Hematopoietic multipotent progenitor cell treated with erythropoietin and hydrocortisone succinate and interleukin-3 and kit ligand, for 15 days (in vitro differentiated cells): Measurements from ENCODE around the gene KREMEN1.
"Not testable (repeated sequence)": the region's sequence is repeated elsewhere in the genome, so short reads cannot be mapped to it uniquely, and the experiment has no call there.

Experiments used
- DNase-seq: peaks from one replicate; pipeline ENCODE4 v3.0.0-alpha.2; 2015; ENCODE audit warnings: low spot score

KREMEN1 gene, protein sequence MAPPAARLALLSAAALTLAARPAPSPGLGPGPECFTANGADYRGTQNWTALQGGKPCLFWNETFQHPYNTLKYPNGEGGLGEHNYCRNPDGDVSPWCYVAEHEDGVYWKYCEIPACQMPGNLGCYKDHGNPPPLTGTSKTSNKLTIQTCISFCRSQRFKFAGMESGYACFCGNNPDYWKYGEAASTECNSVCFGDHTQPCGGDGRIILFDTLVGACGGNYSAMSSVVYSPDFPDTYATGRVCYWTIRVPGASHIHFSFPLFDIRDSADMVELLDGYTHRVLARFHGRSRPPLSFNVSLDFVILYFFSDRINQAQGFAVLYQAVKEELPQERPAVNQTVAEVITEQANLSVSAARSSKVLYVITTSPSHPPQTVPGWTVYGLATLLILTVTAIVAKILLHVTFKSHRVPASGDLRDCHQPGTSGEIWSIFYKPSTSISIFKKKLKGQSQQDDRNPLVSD

DNA sequence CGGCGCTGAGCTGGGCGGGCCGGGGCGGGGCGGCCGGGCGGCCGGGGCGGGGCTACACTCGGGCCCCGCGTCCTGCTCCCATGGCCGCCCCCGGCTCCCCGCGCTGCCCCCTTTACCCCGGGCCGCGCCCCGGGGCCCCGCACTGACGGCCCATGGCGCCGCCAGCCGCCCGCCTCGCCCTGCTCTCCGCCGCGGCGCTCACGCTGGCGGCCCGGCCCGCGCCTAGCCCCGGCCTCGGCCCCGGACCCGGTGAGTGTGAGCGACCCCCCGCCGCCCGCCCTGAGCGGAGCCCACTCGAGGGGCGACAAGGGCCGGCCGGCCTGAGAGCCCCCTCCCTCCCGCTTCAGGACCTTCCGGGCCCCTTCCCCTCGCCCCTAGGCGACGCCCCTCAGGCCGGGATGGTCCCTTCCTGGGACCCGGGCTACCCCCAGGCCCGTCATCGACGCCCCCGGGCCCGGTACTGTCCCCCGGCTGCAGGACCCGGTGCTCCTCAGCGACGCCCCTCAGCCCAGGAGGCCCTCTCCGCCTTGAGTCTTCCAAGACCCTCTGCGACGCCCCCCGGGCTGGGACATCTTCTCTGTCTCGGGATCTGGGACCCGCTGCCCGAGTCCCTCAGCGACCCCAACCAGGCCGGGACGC, at the start of gene KREMEN1:
KREMEN1 (plus strand) TSS at position 57 of the 639 bp plus-strand sequence; CDS start at position 153, 96 bp downstream.
- DNase-seq: no peak

DNA sequence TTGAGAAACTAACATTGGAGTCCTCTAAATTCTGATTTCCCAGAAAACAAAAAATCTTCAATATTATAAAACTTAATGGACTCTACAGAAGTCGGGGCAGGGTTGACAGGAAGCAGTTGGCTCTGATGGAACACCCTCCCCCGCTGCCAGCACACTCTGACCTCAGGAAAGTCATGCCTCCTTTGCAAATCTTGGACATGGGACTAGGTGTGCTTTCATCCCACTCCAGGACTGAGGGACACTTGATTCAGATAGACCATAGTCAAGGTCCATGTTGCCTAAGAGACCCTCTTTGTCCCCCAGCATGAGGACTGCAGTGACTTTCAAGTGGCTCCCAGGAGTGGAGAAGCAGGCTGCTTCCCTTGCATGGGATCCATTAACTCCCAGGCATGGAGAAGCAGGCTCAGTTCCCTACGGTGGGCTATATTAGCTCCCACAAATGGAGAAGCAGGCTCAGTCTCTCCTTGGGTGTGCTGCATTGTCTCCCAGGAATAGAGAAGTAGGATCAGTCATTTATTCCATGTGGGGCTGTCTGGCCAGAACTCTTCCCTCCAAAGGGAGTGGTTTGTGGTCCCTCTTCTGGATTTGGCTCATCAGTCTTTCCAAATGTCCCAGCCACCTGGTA, 49.6 kb upstream of the KREMEN1 start:
- no peak for DNase-seq

DNA sequence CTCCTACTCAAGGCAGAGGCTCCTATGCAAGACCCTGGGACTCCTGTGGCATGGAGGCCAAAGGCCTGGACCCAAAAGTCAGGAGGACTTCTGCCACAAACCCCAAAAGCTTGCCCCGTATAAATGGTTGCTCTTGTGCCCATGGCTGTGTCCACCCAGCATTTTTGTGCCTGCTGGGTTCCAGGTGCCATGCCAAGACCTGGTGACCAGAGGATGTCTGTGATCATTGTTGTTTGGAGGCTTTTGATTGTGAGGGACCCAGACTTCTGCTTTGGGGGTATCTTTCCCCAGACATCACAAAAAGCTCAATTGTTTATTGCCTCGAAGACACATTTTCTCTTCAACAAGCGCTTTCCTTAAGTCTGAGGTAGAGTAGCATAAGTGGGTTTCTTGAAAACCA, 46.3 kb upstream of the KREMEN1 start:
- DNase-seq: no peak

DNA sequence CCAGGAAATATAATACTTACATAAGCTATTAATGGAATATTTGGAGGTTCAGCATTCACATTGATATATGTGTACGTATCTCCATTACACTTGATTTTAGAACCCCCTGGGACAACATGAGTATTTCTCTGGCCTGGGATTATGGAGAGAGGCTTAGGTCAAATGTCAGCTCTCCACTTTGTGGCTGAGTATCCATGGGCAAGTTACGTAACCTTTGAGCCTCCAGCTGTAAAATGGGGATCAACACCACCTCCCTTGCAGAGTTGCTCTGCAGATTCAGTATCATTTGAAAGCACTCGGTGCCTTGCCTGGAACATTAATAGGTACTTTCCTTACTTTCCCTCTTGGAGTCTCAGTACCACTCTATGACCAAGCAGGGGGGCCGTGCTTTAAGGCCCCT, 44.4 kb upstream of the KREMEN1 start:
- DNase-seq: no peak

DNA sequence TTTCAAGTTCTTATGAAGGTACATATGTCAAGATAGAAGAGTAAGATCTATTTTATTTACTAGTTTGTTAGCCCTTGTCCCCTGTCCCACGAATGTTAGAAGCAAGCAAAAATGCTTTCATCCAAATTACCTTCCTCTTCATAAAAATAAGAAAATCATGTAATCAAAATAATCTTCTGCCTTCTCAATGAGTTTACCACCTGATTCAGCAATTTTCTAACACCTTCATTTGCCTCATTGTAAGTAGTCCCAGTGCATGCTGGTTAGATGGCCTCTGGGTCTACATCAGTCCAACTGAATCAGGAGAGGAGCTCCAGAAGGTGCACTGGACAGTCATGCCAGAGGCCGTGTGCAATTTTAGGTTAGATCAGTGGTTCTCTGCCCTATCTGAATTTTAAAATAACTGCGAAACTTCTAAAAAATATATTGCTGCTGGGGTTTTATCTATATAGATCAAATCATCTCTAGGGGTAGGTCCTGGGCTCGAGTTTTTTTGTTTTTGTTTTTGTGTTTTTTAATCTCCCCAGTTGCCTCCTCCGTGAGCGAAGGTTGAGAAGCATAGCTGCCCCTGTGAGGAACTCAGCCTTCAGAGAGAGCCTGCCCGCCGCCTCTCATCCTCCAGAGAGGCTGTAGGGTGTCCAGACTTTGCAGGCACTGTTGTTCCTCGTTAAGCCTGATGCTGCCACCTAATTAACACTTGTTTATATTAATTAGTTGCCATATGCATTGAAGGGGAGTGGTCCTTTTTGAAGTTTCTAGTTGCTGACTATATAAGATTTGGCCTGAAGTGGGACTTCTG, 43.4 kb upstream of the KREMEN1 start:
- DNase-seq: no peak

DNA sequence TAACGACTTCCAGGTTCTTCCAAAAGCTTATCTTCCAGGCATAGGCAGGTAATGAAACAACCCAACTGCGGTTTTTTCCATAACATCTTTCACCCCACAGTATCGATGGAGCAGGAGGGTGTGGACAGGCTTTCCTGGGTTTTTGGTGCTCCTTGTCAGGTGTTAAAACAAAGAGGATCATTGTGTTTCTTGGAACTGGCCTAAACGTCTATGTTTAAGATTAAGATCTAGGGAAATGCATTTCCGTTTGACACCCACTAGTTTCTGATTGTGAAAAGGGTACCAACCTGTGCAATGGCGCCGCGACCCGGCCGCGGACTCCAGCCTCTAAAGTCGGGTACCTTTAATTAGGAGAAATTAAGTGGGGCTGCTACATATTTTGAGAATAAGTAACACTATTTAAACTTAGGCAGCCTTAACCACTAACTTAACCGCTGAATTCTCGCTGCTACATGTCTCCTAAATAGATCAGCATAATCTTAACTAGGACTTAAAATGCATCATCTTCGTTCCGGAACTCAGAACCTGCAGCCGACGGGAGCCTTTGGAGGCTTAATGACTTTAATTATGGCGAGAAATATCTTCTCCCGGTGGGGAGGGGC, 42.7 kb upstream of the KREMEN1 start:
- no peak for DNase-seq

DNA sequence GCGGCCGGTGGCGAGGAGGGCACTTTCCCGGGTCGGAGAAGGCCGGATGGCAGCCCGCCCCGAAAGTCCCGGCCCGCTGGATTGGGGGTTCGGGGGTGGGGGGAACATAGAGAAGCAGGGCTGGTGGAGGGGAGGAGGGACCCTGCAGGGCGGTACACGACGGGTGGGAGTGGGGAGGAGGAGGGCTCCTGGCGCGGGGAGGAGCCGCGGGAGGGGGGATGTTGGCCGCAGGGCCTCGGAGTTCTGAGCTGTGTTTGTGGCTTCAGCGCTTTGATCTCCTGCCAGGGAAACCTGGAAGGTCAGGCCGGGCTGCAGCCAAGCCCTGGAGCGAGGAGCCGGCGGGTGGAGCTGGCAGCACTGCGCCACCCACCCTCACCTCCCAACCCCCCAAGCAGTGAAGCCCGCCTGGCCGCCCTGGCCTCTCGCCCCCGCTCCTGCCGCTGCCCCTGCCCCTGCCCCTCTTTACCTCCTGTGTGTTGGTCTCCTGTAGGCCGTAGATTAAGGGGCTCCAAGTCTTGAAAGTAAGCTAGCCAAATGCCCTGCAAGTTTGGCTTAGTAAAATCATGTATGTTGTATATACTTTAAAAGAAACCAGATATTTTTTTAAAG, 42.1 kb upstream of the KREMEN1 start:
- DNase-seq: no peak

DNA sequence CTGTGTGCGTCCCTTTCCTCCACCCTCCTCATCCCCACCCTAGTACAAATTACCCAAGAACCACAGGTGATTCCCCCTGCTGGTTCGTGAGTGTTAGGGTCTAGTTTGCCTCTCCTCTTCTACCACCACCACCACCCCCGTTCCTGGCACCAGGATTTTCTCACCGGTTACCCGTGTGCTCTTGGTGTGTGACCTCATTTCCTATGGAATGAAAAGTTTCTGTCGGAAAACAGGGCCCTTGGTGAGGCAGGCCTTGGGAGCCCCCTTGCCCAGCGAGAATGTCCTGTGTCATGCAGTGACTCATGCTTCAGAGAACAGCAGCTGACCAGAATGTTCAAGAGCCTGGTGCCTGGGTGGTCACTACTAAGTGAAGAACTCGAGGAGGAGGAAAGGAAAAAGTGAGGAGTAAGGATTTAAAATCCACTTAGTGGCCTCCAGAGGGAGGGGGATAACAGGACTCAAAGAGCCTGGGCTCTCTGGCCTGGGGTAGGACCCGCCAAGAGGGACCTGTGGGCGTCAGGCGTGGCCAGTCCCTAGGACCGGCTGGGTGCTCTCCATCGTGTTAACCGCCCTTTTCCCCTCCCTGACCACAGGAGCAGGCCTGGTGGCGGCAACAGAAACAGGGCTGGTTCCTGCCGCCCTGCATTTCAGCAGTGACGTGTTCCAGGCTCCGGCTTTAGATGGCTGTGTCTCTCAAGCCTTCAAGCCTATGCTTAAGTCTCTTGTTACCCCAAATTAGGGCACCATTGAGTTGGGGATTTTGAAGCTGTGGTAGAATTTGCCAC, 41.4 kb upstream of the KREMEN1 start:
- no peak for DNase-seq

DNA sequence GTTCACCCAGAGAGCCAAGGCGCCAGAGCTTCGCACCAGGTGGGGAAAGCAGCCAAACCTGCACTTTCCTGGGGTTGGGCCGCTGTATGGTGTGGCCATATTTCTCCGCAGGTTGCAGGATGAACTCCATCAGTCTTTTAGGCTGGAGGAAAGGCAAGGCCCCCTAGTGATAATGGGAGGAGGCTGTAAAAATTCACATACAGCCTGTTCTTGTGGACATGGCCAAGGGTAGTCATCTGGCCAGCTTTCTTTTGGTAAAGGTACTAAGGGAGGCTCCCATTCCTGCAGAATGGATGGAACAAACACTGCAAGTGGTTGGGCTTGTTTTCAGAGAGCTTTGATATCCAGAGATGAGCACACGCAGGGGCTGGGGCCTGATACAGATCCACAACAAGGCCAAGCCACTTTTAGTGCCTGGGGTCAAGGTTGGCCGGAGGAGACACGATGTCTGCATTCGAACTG, 40.8 kb upstream of the KREMEN1 start:
- no peak for DNase-seq

DNA sequence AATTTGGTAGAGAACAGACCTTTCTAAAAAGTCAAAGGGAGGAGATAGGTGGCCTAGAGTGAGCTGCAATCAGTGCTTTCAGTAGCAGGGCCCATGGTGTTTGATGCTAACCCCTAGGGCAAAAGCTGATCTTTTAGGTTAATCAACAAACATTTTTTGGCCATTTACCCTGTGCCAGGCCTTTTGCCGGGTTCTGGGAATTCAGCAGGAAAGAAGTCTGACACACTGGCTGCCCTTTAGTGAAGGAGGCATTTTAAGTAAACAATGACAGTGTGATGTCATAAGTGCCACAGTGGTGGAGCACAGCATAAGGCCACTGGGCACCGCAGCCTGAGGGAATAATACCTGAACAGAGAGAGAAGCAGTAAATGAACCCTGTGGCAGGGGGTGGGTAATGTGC, 40.3 kb upstream of the KREMEN1 start:
- DNase-seq: no peak

DNA sequence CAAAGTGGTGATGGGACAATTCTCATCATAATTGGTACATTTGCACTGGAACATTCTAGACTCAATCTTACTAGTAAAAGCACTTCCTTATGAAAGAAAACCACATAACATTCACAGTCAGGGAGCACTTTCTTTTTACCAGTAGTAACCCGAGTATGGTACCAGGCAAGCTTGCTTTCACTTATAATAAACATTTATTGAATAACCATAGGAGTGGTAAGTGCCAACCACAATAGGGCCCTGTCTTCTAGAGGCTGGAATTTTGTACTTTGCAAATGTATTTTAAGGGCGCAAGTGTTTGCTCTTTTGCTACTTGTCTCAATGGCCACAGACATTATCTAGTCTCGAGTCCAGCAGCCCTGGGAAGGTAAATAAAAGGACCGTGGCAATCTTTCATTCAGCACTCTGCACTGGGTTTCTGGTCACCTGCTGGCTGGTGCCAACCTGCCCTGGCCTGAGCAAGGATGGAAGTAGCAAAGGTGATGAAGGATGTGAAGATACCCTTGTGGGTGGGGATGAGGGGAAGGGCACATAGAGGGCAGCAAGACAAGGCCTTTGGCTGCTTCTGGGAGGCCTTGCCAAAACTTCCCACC, 35.4 kb upstream of the KREMEN1 start:
- DNase-seq: no peak

DNA sequence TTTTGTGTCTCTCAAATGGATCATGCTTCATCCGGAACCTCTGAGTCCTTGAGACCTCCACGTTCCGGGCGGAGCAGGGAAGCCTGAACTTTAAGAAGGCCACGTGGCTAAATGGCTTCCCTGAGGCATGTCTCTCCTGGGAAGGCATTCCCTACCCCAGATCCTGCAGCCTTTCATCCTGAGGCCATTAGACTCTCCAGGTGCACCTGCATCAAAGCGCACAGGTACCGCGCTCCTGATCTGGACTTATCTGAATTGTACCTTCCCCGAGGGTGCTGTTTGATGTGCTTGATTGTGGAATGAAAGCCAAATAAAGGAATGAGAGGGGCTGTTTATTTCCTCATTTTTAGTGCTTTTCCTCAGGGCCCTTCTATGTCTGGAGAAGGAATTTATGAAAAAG, 33.7 kb upstream of the KREMEN1 start:
- DNase-seq: no peak

DNA sequence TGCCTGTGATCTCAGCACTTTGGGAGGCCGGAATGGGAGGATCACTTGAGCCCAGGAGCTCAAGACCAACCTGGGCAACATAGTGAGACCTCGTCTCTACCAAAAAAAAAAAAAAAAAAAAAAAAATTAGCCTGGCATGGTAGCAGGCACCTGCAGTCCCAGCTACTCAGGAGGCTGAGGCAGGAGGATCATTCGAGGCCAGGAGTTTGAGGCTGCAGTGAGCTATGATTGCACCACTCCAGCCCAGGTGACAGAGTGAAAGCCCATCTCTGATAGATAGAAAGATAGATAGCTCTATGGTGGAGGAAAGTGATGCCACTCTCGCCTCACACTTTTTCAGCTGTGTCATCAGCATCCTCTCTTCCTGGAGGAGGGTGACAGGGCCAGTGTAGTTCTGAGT, 33.2 kb upstream of the KREMEN1 start:
- DNase-seq: not testable (repeated sequence)

DNA sequence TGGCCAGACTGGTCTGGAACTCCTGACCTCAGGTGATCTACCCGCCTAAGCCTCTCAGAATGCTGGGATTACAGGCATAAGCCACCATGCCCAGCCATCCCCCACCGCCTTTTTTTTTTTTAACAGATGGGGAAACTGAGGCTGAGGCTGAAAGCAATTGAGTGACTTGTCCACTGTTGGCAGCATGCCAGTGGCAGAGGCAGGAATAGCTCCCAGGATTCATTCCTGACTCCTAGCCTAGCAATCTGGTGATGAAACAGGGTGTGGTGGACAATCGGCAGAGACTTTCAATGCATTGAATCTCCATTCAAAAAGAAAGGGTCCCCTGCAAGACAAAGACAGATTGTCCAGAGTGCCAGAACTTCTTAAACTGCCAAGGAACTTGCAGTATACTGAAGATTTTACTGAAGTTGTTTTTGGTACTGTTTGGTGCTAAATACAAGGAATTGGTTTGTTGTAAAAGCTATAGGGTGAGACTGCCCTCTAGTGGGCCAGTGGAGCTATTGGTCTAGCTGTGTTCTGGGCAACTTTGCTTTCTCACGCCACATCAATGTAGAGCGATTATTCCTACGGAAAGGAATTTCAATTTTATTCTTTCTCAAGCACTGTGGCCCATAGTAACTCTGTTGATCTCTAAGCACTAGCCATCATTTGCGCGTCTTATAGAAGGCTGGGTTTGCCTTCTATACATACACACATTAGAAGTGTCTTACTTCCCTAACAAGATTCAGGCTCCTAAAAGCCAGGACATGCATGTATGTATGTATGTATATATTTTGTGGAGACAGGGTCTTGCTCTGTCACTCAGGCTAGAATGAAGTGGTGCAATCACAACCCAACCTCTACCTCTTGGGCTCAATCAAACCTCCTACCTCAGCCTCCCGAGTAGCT, 32.2 kb upstream of the KREMEN1 start:
- peak; percentile 81 for DNase-seq

DNA sequence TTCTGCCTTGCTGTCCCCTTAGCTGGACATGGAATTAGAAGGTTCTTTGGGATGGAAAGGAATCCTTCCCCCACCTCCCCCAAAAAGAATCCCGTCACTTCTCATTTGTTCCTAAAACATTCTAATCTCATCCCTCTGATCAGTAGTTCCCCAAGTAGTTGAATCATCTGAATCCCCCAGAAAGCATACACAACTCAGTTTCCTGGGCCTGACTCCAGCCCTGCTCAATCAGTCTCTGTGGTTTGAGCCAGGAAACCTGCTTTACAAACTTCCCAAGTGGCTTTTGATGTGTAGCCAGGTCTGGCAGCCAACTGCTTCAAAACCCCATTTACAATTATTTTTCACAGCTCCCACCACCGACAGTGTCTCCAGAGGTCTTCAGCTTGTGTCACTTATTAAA, 31.4 kb upstream of the KREMEN1 start:
- no peak for DNase-seq

DNA sequence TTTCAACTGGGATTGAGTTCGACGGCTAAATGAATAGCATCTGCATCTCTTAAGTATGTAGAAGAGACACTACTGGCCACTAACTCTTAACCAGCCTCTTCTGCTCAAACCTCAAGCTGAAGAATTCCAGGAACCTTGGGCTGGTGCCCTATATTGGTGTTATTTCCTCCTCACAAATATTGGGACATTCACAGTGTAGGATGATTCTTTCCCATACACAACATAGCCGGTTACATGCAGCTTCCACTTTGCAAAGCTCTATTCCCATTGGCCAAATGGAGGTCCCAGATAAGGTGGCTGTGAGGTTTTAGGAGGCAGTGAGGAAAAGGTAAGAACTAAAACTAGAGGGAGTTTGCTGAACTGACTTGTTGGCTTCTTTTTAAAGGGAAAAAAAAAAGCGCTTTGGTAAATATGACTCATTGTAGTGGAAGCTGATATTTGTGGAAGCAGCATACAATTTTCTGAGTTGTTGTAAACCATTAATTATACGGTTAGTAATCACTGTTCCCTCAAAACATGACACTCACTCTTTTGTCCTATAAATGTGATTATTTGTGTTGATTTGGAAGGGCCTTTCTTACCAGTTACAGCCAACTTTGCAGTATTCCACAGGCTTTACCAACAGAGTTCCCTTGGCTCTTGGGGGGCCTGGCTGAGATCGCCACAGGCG, 28.8 kb upstream of the KREMEN1 start:
- DNase-seq: no peak

DNA sequence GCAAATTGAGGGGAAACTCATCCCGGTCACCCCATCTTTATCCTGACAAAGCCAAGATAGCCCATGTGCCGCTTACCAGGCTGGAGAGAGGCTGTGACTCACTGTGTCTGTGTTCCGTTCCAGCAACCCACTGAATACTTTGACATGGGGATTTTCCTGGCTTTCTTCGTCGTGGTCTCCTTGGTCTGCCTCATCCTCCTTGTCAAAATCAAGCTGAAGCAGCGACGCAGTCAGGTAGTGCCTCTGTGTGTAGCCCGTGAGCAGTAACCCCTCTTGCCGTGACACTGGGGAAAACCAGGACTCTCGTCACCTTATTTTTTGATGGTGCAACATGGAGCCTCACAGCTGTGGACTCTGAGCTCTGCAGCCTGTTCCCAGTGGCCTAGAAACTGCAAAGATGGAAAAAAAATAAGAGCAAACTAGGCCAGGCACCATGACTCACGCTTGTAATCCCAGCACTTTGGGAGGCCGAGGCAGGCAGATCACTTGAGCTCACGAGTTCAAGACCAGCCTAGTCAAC, 28.1 kb upstream of the KREMEN1 start:
- no peak for DNase-seq
